ENCODE data around the gene C11orf97. TPM values are rescaled to one million over a fixed set of nuclear protein-coding genes. Genes with fewer than 3 reads are reported as not detected.
A peak's percentile ranks its signal among the peaks of the same experiment; 100 is the strongest.

The C11orf97 gene
- total RNA-seq, 1 donor from 2014 or later: not detected

- no peak overlapping the region for H2AFZ ChIP-seq (ENCODE audit: low read depth, low read length)
- Mint-ChIP-seq H3K27me3 (ENCODE audit: low read depth, unreplicated experiment) (no peaks in the 10 kb centered on the region), H3K36me3 (ENCODE audit: low read depth, unreplicated experiment) (peaks cover 2% of the 10 kb centered on the region), H3K27ac (ENCODE audit: unreplicated experiment) (no peak overlapping the region), H3K4me3 (ENCODE audit: unreplicated experiment) (no peak overlapping the region), H3K9me3 (ENCODE audit: unreplicated experiment) (no peaks in the 10 kb centered on the region), H3K4me1 (ENCODE audit: low read depth, unreplicated experiment) (peaks cover 4% of the 10 kb centered on the region)
- H3K27me3 ChIP-seq (ENCODE audit: insufficient read depth, low read length): no peaks in the 10 kb centered on the region
- H3K79me2 ChIP-seq (ENCODE audit: insufficient read depth, low read length): no peaks in the 10 kb centered on the region
- no peak overlapping the region for H3K4me2 ChIP-seq (ENCODE audit: low read length)
- FAIRE-seq: no peak
- no peak for DNase-seq (ENCODE audit: low read depth)
- H3K36me3 ChIP-seq (ENCODE audit: insufficient read depth, low read length): peaks cover 9% of the 10 kb centered on the region
- no peak overlapping the region for H3K27ac ChIP-seq (ENCODE audit: low read depth, low read length)
- no peaks in the 10 kb centered on the region for H3K9me3 ChIP-seq (ENCODE audit: insufficient read depth, low read depth, low read length)
- H4K20me1 ChIP-seq (ENCODE audit: insufficient read depth, low read length): no peaks in the 10 kb centered on the region
- H3K9ac ChIP-seq (ENCODE audit: low read length): no peak overlapping the region
- no peak for TF ChIP-seq EZH2 (IDR thresholded peaks at IDR 0.05; ENCODE audit: insufficient read depth, low read length)
- TF ChIP-seq CTCF (IDR thresholded peaks at IDR 0.05; ENCODE audit: insufficient read depth, low read depth, low read length): no peak
- H3K4me1 ChIP-seq (ENCODE audit: insufficient read depth, low read length): no peaks in the 10 kb centered on the region
- H3K4me3 ChIP-seq (ENCODE audit: insufficient read depth, low read depth, low read length): no peak overlapping the region
Observed at GRCh38 chr11:94486068-94486467, 26.2 kb upstream of the C11orf97 start.

GRCh38 chr11:94493281-94494125 is 18.8 kb upstream of the C11orf97 start, which contains the start of the genes ANKRD49 and MRE11:
Gene ANKRD49, plus strand, starts transcription at chr11:94493984. Its CDS starts 2,710 bp downstream, at chr11:94496694.
Gene MRE11, minus strand, starts transcription at chr11:94493844. Its CDS starts 1,043 bp downstream, at chr11:94492801.
- peak within 1 kb of the TSS; percentile 86 for H2AFZ ChIP-seq (ENCODE audit: low read depth, low read length)
- H4K20me1 ChIP-seq (ENCODE audit: insufficient read depth, low read length): no peaks in the 10 kb centered on the region
- H3K4me1 Mint-ChIP-seq (ENCODE audit: low read depth, unreplicated experiment): peaks cover 16% of the 10 kb centered on the region
- H3K27me3 ChIP-seq (ENCODE audit: insufficient read depth, low read length): no peaks in the 10 kb centered on the region
- peak; percentile 86 for FAIRE-seq
- H3K9me3 Mint-ChIP-seq (ENCODE audit: unreplicated experiment): no peaks in the 10 kb centered on the region
- H3K9ac ChIP-seq (ENCODE audit: low read length): peak within 1 kb of the TSS; percentile 89
- H3K4me3 ChIP-seq (ENCODE audit: insufficient read depth, low read depth, low read length): peak within 1 kb of the TSS; percentile 89
- H3K36me3 ChIP-seq (ENCODE audit: insufficient read depth, low read length): peaks cover 14% of the 10 kb centered on the region
- DNase-seq (ENCODE audit: low read depth): peak; percentile 95
- peaks cover 2% of the 10 kb centered on the region for H3K36me3 Mint-ChIP-seq (ENCODE audit: low read depth, unreplicated experiment)
- peak within 1 kb of the TSS; percentile 90 for H3K4me2 ChIP-seq (ENCODE audit: low read length)
- H3K27ac ChIP-seq (ENCODE audit: low read depth, low read length): peak within 1 kb of the TSS; percentile 82
- no peaks in the 10 kb centered on the region for H3K9me3 ChIP-seq (ENCODE audit: insufficient read depth, low read depth, low read length)
- H3K27me3 Mint-ChIP-seq (ENCODE audit: low read depth, unreplicated experiment): no peaks in the 10 kb centered on the region
- H3K4me1 ChIP-seq (ENCODE audit: insufficient read depth, low read length): peaks cover 5% of the 10 kb centered on the region
- H3K4me3 Mint-ChIP-seq (ENCODE audit: unreplicated experiment): peak within 1 kb of the TSS; percentile 94
- peak within 1 kb of the TSS; percentile 96 for H3K27ac Mint-ChIP-seq (ENCODE audit: unreplicated experiment)
- TF ChIP-seq CTCF (IDR thresholded peaks at IDR 0.05; ENCODE audit: insufficient read depth, low read depth, low read length) (no peak), EZH2 (IDR thresholded peaks at IDR 0.05; ENCODE audit: insufficient read depth, low read length) (no peak)
- H3K79me2 ChIP-seq (ENCODE audit: insufficient read depth, low read length): peaks cover 37% of the 10 kb centered on the region

All from astrocyte (in vitro differentiated cells and primary cell).